ENCODE results near the gene PNPLA5. TPM values are rescaled to one million over a fixed set of nuclear protein-coding genes. Genes with fewer than 3 reads are reported as not detected.

Gene PNPLA5
- total and polyA plus RNA-seq, 2 of the 13 experiments (the other 11 are each of a cell fraction or from before 2014, with no cell fraction given): not detected

GRCh38 chr22:43897751-43898261 is 6.0 kb upstream of the PNPLA5 start (continued):
- TF ChIP-seq EEA1 (CRISPR knock-in tag; IDR thresholded peaks at IDR 0.05; ENCODE audit: borderline replicate concordance): no peak

- ChIA-PET POLR2A (no interaction called here), CTCF (ENCODE audit: low intra/inter-chr PET ratio, low total read pairs) (no interaction called here)
- no peak for FAIRE-seq
- TF ChIP-seq CAMTA2 (CRISPR knock-in tag; IDR thresholded peaks at IDR 0.05; ENCODE audit: borderline replicate concordance): no peak
- TF ChIP-seq STAG1 (CRISPR knock-in tag; IDR thresholded peaks at IDR 0.05): peak; percentile 31; the same call in 1 of the 2 replicates
- TF ChIP-seq PITX1 (CRISPR knock-in tag; IDR thresholded peaks at IDR 0.05): no peak
- no peak for TF ChIP-seq RORA (CRISPR knock-in tag; IDR thresholded peaks at IDR 0.05)
- peak; percentile 26 for TF ChIP-seq CTCF (CRISPR knock-in tag; IDR thresholded peaks at IDR 0.05)
- no peak for TF ChIP-seq ZNF761 (CRISPR knock-in tag; conservative IDR thresholded peaks at IDR 0.05)
- no peak for TF ChIP-seq ZNF253 (CRISPR knock-in tag; IDR thresholded peaks at IDR 0.05; ENCODE audit: borderline replicate concordance)
- WGBS (ENCODE audit: low lambda C conversion rate): 16% methylated on average over 5 of the region's 11 CpGs
- peaks cover 4% of the 10 kb centered on the region; the same call in 1 of the 2 replicates for H4K20me1 ChIP-seq (ENCODE audit: insufficient read depth, low read length)
- no peaks in the 10 kb centered on the region for H3K36me3 ChIP-seq (replicated peaks in 1 of 2; ENCODE audit: control insufficient read depth in 1 of 2, insufficient read depth in 2 of 2, low read length in 2 of 2)
- DNase-seq (ENCODE audit: low spot score): no peak
- H3K27ac ChIP-seq (ENCODE audit: extremely low read length, insufficient read depth, low read length): no peak overlapping the region
- H2AFZ ChIP-seq (ENCODE audit: low read length): no peak overlapping the region
- no peak overlapping the region for H3K4me3 ChIP-seq (replicated peaks in 1 of 3; ENCODE audit: insufficient read depth in 1 of 3, low read depth in 2 of 3, low read length in 3 of 3)
- no peak overlapping the region for H3K9ac ChIP-seq (ENCODE audit: insufficient read depth, low read depth, low read length)
- H3K9me3 ChIP-seq (ENCODE audit: low read length): no peaks in the 10 kb centered on the region
- ATAC-seq: peak; percentile 46
- in situ Hi-C loops (cut with HindIII; ENCODE audit: extremely low pct_ligation_motif_present, low pct_unique_long_range_greater_than_20kb) (loop anchor here (25.0 kb wide), 1 partner anchor 741 kb away; no protein-coding TSS in a partner anchor), intact Hi-C loops (cut with micrococcal nuclease; ENCODE audit: unreplicated experiment) (no loop called here)
- H3K4me1 ChIP-seq (ENCODE audit: insufficient read depth, low read length): no peaks in the 10 kb centered on the region
- H3K79me2 ChIP-seq (ENCODE audit: insufficient read depth, low read length): no peaks in the 10 kb centered on the region
- peaks cover 13 to 61% of the 10 kb centered on the region in 2 experiments; a peak in 4 of 5 replicates for H3K27me3 ChIP-seq (ENCODE audit: control insufficient read depth in 1 of 2, insufficient read depth in 2 of 2, low read length in 2 of 2)
- no TSS peak for BruUV-seq (replicated peaks)
- H3K4me2 ChIP-seq (ENCODE audit: low read depth, low read length): no peak overlapping the region
Measured at GRCh38 chr22:43895986-43896645, 4.3 kb upstream of the PNPLA5 start.

Data from HepG2 (cell line).